Right atrium auricular region (tissue), 2 donors: ENCODE measurements around the gene PRICKLE2. TPM values are rescaled to one million over a fixed set of nuclear protein-coding genes. Genes with fewer than 3 reads are reported as not detected.

Source experiments
- DNase-seq: peaks from one replicate; pipeline ENCODE4 v3.0.0-alpha.2; 2019; ENCODE audit warnings: low spot score
- H3K27ac ChIP-seq, 2 donors: fragments of 200-600 bp; sonication (generic); 1 replicate in 1 of 2; 2 replicates in 1 of 2; pipeline ENCODE4 v1.5.1; 2016 to 2019
- H3K27me3 ChIP-seq, 2 donors: fragments of 200-600 bp; sonication (generic); one replicate each; pipeline versions ENCODE4 v1.5.1 to v1.6.0; 2017 to 2019
- H3K36me3 ChIP-seq: fragments of 200-600 bp; sonication (generic); one replicate; pipeline ENCODE4 v1.5.1; 2016
- H3K4me1 ChIP-seq, 2 donors: fragments of 200-600 bp; sonication (generic); one replicate each; pipeline versions ENCODE4 v1.5.1 to v1.6.0; 2017 to 2019
- H3K4me3 ChIP-seq, 2 donors: fragments of 200-600 bp; sonication (generic); 1 replicate in 1 of 2; 2 replicates in 1 of 2; pipeline ENCODE4 v1.5.1; 2017 to 2019; ENCODE audit warnings: mild to moderate bottlenecking in 1 of 2, moderate library complexity in 1 of 2
- H3K9me3 ChIP-seq, 2 donors: fragments of 200-600 bp; sonication (generic); one replicate each; pipeline ENCODE4 v1.5.1; 2019
- total RNA-seq, 2 donors: library from RNA; depleted of rRNA; stranded (reverse); fragments of >200 nt; gene quantifications; one replicate each; pipeline ENCODE4 v1.1.0, GENCODE V29; 2016
- TF ChIP-seq, protein P1 (sequence below), 2 donors: fragments of 200-600 bp; sonication (generic); IDR thresholded peaks; one replicate each; pipeline ENCODE4 v1.5.1; 2019; ENCODE audit warnings: antibody characterized with exemption in 2 of 2

PRICKLE2 gene
- total RNA-seq, 2 donors from 2014 or later: 18.4 to 22.2 TPM

DNA sequence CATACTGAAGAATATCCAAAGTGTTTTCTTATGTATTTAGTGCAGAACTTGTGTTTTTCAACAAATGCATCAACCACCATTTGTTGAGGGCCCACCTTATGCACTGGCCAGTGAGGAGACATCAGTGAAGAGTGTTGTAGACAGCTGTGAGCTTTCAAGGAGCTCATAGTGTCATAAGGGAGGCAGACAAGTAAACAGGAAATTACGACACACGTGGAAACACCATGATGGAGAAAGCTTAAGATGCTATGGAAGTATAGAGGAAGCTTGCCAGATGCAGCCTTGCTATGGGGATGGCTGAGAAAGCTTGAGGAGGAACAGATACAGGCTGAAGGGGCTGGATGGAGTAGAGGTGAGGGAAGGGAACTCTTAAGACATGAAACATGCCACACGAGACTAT, 151.2 kb downstream of the PRICKLE2 start:
- no peak for DNase-seq
- TF ChIP-seq, protein P1, sequence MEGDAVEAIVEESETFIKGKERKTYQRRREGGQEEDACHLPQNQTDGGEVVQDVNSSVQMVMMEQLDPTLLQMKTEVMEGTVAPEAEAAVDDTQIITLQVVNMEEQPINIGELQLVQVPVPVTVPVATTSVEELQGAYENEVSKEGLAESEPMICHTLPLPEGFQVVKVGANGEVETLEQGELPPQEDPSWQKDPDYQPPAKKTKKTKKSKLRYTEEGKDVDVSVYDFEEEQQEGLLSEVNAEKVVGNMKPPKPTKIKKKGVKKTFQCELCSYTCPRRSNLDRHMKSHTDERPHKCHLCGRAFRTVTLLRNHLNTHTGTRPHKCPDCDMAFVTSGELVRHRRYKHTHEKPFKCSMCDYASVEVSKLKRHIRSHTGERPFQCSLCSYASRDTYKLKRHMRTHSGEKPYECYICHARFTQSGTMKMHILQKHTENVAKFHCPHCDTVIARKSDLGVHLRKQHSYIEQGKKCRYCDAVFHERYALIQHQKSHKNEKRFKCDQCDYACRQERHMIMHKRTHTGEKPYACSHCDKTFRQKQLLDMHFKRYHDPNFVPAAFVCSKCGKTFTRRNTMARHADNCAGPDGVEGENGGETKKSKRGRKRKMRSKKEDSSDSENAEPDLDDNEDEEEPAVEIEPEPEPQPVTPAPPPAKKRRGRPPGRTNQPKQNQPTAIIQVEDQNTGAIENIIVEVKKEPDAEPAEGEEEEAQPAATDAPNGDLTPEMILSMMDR (IDR thresholded peaks at IDR 0.05): no peak
- no peaks in the 10 kb centered on the region for H3K36me3 ChIP-seq

GRCh38 chr3:64073158-64073761, 152.0 kb downstream of the PRICKLE2 start:
- Histone ChIP-seq H3K36me3 (no peaks in the 10 kb centered on the region), H3K4me1 (peaks cover 0 to under 1% of the 10 kb centered on the region in 2 donors), H3K9me3 (no peaks in the 10 kb centered on the region), H3K27me3 (no peaks in the 10 kb centered on the region), H3K27ac (no peak overlapping the region), H3K4me3 (no peak overlapping the region)
- DNase-seq: no peak
- TF ChIP-seq, protein P1 (IDR thresholded peaks at IDR 0.05): no peak

More for the DNA sequence above, 151.2 kb downstream of the PRICKLE2 start:
- Histone ChIP-seq H3K27me3 (no peaks in the 10 kb centered on the region), H3K9me3 (no peaks in the 10 kb centered on the region), H3K27ac (no peak overlapping the region), H3K4me3 (no peak overlapping the region), H3K4me1 (no peaks in the 10 kb centered on the region)

GRCh38 chr3:64072126-64072525, 153.1 kb downstream of the PRICKLE2 start:
- Histone ChIP-seq H3K27ac (no peak overlapping the region), H3K9me3 (no peaks in the 10 kb centered on the region), H3K27me3 (no peaks in the 10 kb centered on the region), H3K4me3 (no peak overlapping the region), H3K36me3 (no peaks in the 10 kb centered on the region), H3K4me1 (peaks cover 0 to 10% of the 10 kb centered on the region in 2 donors)
- TF ChIP-seq, protein P1 (IDR thresholded peaks at IDR 0.05): no peak
- DNase-seq: no peak

- TF ChIP-seq, protein P1 (IDR thresholded peaks at IDR 0.05): no peak
- Histone ChIP-seq H3K36me3 (no peaks in the 10 kb centered on the region), H3K9me3 (no peaks in the 10 kb centered on the region), H3K27ac (no peak overlapping the region), H3K27me3 (no peaks in the 10 kb centered on the region), H3K4me1 (peaks cover 0 to 10% of the 10 kb centered on the region in 2 donors), H3K4me3 (no peak overlapping the region)
- DNase-seq: no peak
Measured at GRCh38 chr3:64070704-64071103, 154.6 kb downstream of the PRICKLE2 start.

- Histone ChIP-seq H3K9me3 (no peaks in the 10 kb centered on the region), H3K36me3 (no peaks in the 10 kb centered on the region), H3K4me1 (peaks cover 0 to 15% of the 10 kb centered on the region in 2 donors), H3K4me3 (no peak overlapping the region), H3K27ac (no peak overlapping the region), H3K27me3 (no peaks in the 10 kb centered on the region)
- no peak for DNase-seq
- TF ChIP-seq, protein P1 (IDR thresholded peaks at IDR 0.05): no peak
Measured at GRCh38 chr3:64067506-64068346, 157.5 kb downstream of the PRICKLE2 start.
